ENCODE data around the gene LIAS.
A peak's percentile ranks its signal among the peaks of the same experiment; 100 is the strongest.

The LIAS gene

GRCh38 chr4:39442998-39443397 is 15.9 kb upstream of the LIAS start:
- no peak for DNase-seq (ENCODE audit: extremely low spot score)
- ChIA-PET CTCF (interaction anchor here (0.6 kb wide), 1 partner anchor 14 kb away, joined by 3 read pairs; no protein-coding TSS in a partner anchor), POLR2A (no interaction called here)
- no peak for TF ChIP-seq CTCF (IDR thresholded peaks at IDR 0.05; ENCODE audit: control extremely low read depth, extremely low read depth, low read depth, missing control alignments)

GRCh38 chr4:39446483-39446841 is 12.4 kb upstream of the LIAS start:
- ChIA-PET POLR2A (interaction anchor here (0.7 to 1.3 kb wide), 2 partner anchors 9 to 12 kb away, joined by 3 to 10 read pairs; partner anchors contain the start of genes LIAS and RPL9), CTCF (interaction anchor here (0.7 to 3.6 kb wide), 4 partner anchors 9 to 40 kb away, joined by 3 to 7 read pairs (median 4); partner anchors contain the start of gene KLB)
- TF ChIP-seq CTCF (IDR thresholded peaks at IDR 0.05; ENCODE audit: control extremely low read depth, extremely low read depth, low read depth, missing control alignments) = no peak
- DNase-seq (ENCODE audit: extremely low spot score) = no peak

- CTCF ChIA-PET = interaction anchor here (0.7 to 3.6 kb wide), 6 partner anchors 9 to 664 kb away, joined by 3 to 7 read pairs (median 4); partner anchors contain the start of genes KLB and TLR10
- POLR2A ChIA-PET = interaction anchor here (0.5 to 1.3 kb wide), 3 partner anchors 8 to 639 kb away, joined by 3 to 10 read pairs (median 4); partner anchors contain the start of genes LIAS and RPL9
- peak; percentile 79 for DNase-seq (ENCODE audit: extremely low spot score)
These were observed 11.8 kb upstream of the LIAS start for GRCh38 chr4:39446842-39447573.

GRCh38 chr4:39450618-39451017 is 8.2 kb upstream of the LIAS start:
- no peak for TF ChIP-seq CTCF (IDR thresholded peaks at IDR 0.05; ENCODE audit: control extremely low read depth, extremely low read depth, low read depth, missing control alignments)
- POLR2A ChIA-PET = interaction anchor here (0.7 kb wide), 1 partner anchor 37 kb away, joined by 3 read pairs; no protein-coding TSS in a partner anchor

More at GRCh38 chr4:39446842-39447573, 11.8 kb upstream of the LIAS start:
- peak; percentile 43 for TF ChIP-seq CTCF (IDR thresholded peaks at IDR 0.05; ENCODE audit: control extremely low read depth, extremely low read depth, low read depth, missing control alignments)

GRCh38 chr4:39451423-39452023 is 7.3 kb upstream of the LIAS start:
- ChIA-PET CTCF (interaction anchor here (0.6 to 1.4 kb wide), 2 partner anchors 17 to 422 kb away, joined by 3 to 5 read pairs; no protein-coding TSS in a partner anchor), POLR2A (interaction anchor here (0.7 kb wide), 1 partner anchor 1601 kb away, joined by 3 read pairs; no protein-coding TSS in a partner anchor)
- no peak for TF ChIP-seq CTCF (IDR thresholded peaks at IDR 0.05; ENCODE audit: control extremely low read depth, extremely low read depth, low read depth, missing control alignments)
- no peak for DNase-seq (ENCODE audit: extremely low spot score)

More at GRCh38 chr4:39450618-39451017, 8.2 kb upstream of the LIAS start:
- DNase-seq (ENCODE audit: extremely low spot score) = no peak
- CTCF ChIA-PET = interaction anchor here (0.6 kb wide), 1 partner anchor 421 kb away, joined by 3 read pairs; no protein-coding TSS in a partner anchor

- TF ChIP-seq CTCF (IDR thresholded peaks at IDR 0.05; ENCODE audit: control extremely low read depth, extremely low read depth, low read depth, missing control alignments) = no peak
- POLR2A ChIA-PET = interaction anchor here (0.7 to 1.0 kb wide), 3 partner anchors 12 to 1602 kb away, joined by 3 to 4 read pairs (median 3); no protein-coding TSS in a partner anchor
These were observed 6.5 kb upstream of the LIAS start for GRCh38 chr4:39452153-39452859.

More at GRCh38 chr4:39452153-39452859, 6.5 kb upstream of the LIAS start:
- CTCF ChIA-PET = interaction anchor here (1.4 kb wide), 1 partner anchor 17 kb away, joined by 5 read pairs; no protein-coding TSS in a partner anchor
- no peak for DNase-seq (ENCODE audit: extremely low spot score)

All from GM10248 (cell line).